Mesothelial cell of epicardium (in vitro differentiated cells): ENCODE measurements around the gene ECHDC3. TPM values are rescaled to one million over a fixed set of nuclear protein-coding genes. Genes with fewer than 3 reads are reported as not detected.

ENCODE experiments used
- DNase-seq, 2 experiments: peaks; one replicate each; pipeline ENCODE4 v3.0.0; 2021; ENCODE audit warnings: low spot score in 2 of 2; ENCODE audit not compliant: unreplicated experiment in 2 of 2
- H3K27ac Mint-ChIP-seq: 2 replicates; pipeline ENCODE4 v1.8.0; 2021; ENCODE audit warnings: mixed read lengths
- H3K27me3 Mint-ChIP-seq: 2 replicates; pipeline ENCODE4 v1.8.0; 2021; ENCODE audit warnings: low read depth, mixed read lengths
- H3K36me3 Mint-ChIP-seq: 2 replicates; pipeline ENCODE4 v1.8.0; 2021; ENCODE audit warnings: mixed read lengths
- H3K4me1 Mint-ChIP-seq: 2 replicates; pipeline ENCODE4 v1.8.0; 2021; ENCODE audit warnings: mixed read lengths
- H3K4me3 Mint-ChIP-seq: 2 replicates; pipeline ENCODE4 v1.8.0; 2021; ENCODE audit warnings: mild to moderate bottlenecking, moderate library complexity, mixed read lengths
- H3K9me3 Mint-ChIP-seq: 2 replicates; pipeline ENCODE4 v1.8.0; 2021; ENCODE audit warnings: mixed read lengths
- total RNA-seq: library from RNA; stranded (reverse); gene quantifications from 3 replicates; pipeline ENCODE4 v1.2.1, GENCODE V29; 2021
- TF ChIP-seq, protein P1 (sequence below): fragments of 200-600 bp; sonication (generic); IDR thresholded peaks from one replicate; pipeline ENCODE4 v1.5.0; 2021; ENCODE audit warnings: antibody characterized with exemption; ENCODE audit not compliant: unreplicated experiment

Gene ECHDC3
- total RNA-seq, 1 donor from 2014 or later: 5.1 TPM

DNA sequence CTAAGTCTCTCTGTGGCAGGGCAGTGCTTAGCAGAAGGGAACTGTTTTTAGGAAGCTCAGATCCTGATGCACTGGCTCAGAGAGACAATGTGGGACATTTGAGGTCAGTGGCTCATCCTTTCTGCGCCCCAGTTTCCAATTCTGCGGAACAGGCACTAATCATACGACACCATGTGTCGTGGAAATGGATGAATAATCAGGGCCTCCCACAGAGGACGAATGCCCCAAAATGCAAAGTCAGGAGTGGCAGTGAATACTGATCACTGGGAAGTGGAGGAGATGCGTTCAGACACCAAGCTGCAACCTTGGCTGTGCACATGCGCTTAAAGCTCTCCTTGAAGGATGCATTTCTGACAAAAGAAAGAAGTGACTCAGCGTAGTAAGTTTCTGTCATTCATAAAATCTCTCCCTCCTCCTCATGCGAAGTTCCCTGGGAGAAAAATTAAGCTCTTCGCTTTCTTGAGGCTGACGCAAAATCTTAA, 21.9 kb upstream of the ECHDC3 start:
- Mint-ChIP-seq H3K27ac (no peak overlapping the region), H3K4me3 (no peak overlapping the region), H3K4me1 (peaks cover 1% of the 10 kb centered on the region), H3K9me3 (peaks cover 8% of the 10 kb centered on the region), H3K36me3 (peaks cover 3% of the 10 kb centered on the region), H3K27me3 (no peaks in the 10 kb centered on the region)
- no peak for DNase-seq
- TF ChIP-seq, protein P1, sequence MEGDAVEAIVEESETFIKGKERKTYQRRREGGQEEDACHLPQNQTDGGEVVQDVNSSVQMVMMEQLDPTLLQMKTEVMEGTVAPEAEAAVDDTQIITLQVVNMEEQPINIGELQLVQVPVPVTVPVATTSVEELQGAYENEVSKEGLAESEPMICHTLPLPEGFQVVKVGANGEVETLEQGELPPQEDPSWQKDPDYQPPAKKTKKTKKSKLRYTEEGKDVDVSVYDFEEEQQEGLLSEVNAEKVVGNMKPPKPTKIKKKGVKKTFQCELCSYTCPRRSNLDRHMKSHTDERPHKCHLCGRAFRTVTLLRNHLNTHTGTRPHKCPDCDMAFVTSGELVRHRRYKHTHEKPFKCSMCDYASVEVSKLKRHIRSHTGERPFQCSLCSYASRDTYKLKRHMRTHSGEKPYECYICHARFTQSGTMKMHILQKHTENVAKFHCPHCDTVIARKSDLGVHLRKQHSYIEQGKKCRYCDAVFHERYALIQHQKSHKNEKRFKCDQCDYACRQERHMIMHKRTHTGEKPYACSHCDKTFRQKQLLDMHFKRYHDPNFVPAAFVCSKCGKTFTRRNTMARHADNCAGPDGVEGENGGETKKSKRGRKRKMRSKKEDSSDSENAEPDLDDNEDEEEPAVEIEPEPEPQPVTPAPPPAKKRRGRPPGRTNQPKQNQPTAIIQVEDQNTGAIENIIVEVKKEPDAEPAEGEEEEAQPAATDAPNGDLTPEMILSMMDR: no peak

- peaks cover 3% of the 10 kb centered on the region for H3K36me3 Mint-ChIP-seq
- H3K4me1 Mint-ChIP-seq: peaks cover 1% of the 10 kb centered on the region
- no peak overlapping the region for H3K27ac Mint-ChIP-seq
- no peak for DNase-seq
- H3K9me3 Mint-ChIP-seq: peaks cover 6% of the 10 kb centered on the region
- no peaks in the 10 kb centered on the region for H3K27me3 Mint-ChIP-seq
- no peak overlapping the region for H3K4me3 Mint-ChIP-seq
- TF ChIP-seq, protein P1: no peak
Measured at GRCh38 chr10:11721806-11722205, 20.4 kb upstream of the ECHDC3 start.

DNA sequence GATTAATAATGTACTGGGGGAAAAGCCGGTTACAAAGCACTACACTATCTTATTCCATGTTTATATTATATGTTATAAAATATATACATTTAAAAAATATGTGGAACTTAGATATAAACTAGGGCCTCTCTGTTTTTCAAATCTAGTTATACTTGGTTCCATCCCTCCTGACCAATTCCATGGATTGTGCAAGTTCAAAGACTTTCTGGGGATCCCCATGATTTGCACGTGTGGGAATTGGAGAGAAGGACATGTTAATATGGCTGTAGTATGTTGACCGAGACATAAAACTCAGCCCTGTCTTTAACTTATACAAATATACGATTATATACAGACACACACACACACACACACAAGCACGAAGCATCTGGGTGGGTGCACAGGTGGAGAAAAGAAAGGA, 18.8 kb upstream of the ECHDC3 start:
- no peak for DNase-seq
- Mint-ChIP-seq H3K9me3 (peaks cover 2% of the 10 kb centered on the region), H3K36me3 (peaks cover 5% of the 10 kb centered on the region), H3K4me1 (peaks cover 1% of the 10 kb centered on the region), H3K27ac (no peak overlapping the region), H3K27me3 (no peaks in the 10 kb centered on the region), H3K4me3 (no peak overlapping the region)
- TF ChIP-seq, protein P1: no peak

DNA sequence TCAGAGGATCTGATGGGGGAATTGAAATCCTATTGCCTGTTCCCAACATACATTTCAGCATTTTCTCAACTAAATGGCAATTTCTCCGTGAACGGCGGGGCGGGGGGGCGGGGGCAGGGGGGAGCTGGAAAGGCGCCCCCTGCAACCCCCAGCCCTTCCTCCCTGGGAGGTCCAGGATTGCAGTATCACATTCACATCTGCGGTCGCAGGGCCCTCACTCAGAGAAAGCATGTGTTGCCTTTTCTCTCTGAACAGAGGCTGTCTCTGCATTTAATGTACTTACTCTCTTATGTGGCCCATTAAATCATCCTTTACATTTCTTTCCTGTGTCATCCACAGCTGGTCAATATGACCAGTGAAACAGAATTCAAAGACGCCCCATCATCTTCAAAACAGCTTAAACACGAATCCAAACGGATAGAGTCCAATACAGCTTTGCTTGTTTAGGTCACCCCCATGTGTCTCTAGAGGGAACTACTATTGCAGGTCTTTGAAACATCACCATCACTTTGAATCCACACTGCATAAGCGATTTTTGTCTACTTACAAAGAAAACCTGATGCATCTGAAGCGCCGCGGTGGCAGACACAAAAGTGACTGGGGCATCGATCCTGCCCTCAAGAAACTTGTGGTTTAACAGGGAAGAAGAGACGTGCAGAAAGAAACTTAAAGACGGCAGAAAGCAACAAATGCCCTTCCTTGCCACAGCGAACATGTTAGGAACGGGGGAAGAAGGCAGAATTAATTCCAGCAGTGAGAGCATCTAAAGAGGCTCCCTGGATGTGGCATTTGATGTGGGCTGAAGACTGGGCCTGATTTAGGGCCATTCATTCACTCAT, 17.0 kb upstream of the ECHDC3 start:
- TF ChIP-seq, protein P1: peak; percentile 48
- no peak overlapping the region for H3K27ac Mint-ChIP-seq
- H3K27me3 Mint-ChIP-seq: no peaks in the 10 kb centered on the region
- peaks cover 10% of the 10 kb centered on the region for H3K9me3 Mint-ChIP-seq
- peaks cover 8% of the 10 kb centered on the region for H3K36me3 Mint-ChIP-seq
- peaks cover 1% of the 10 kb centered on the region for H3K4me1 Mint-ChIP-seq
- H3K4me3 Mint-ChIP-seq: no peak overlapping the region
- no peak for DNase-seq

DNA sequence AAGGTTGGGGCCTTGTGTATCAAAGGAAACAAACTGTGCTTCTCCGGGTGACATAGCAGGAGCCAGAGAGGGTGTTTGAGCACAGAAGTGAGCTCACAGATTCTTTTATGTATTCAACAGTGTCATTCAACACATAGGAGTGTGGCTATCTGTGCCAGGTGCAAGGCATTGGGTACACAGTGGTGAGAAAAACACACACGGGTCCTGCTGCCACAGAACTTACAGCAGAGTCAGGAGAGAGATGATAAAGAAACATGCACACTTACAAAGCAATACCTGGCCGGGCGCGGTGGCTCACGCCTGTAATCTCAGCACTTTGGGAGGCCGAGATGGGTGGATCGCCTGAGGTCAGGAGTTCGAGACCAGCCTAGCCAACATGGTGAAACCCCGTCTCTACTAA, 16.3 kb upstream of the ECHDC3 start:
- Mint-ChIP-seq H3K4me3 (no peak overlapping the region), H3K4me1 (peaks cover 1% of the 10 kb centered on the region), H3K27ac (no peak overlapping the region), H3K36me3 (peaks cover 12% of the 10 kb centered on the region), H3K9me3 (peaks cover 14% of the 10 kb centered on the region), H3K27me3 (no peaks in the 10 kb centered on the region)
- no peak for DNase-seq
- TF ChIP-seq, protein P1: no peak
